GM23338 (cell line): ENCODE data around the gene ZNF223.

Source experiments
- CREB1 ChIP-seq: fragments of 250-450 bp; sonication (Bioruptor Pico); IDR thresholded peaks from 2 replicates; pipeline ENCODE4 v1.5.0; 2020; ENCODE audit warnings: low read depth, mild to moderate bottlenecking, moderate library complexity
- CTCF ChIP-seq, 2 experiments: fragments of 200-600 bp in 1 of 2; sonication (generic) in 1 of 2; conservative IDR thresholded peaks; 2 replicates each; pipeline versions ENCODE4 v1.5.1 to v1.6.1; 2016 to 2017; ENCODE audit warnings: antibody characterized with exemption in 2 of 2, low read depth in 2 of 2, mild to moderate bottlenecking in 2 of 2, moderate library complexity in 1 of 2
- ETS1 ChIP-seq: IDR thresholded peaks from 2 replicates; pipeline ENCODE4 v1.6.1; 2016; ENCODE audit warnings: antibody characterized with exemption
- EZH2 ChIP-seq: fragments of 200-600 bp; sonication (generic); IDR thresholded peaks from one replicate; pipeline ENCODE4 v1.8.0; 2017; ENCODE audit warnings: antibody characterized with exemption, mild to moderate bottlenecking, low read depth; ENCODE audit not compliant: unreplicated experiment
- POLR2AphosphoS5 ChIP-seq: IDR thresholded peaks from 2 replicates; pipeline ENCODE4 v1.6.1; 2016; ENCODE audit warnings: antibody characterized with exemption, low read depth
- REST ChIP-seq: IDR thresholded peaks from one replicate; pipeline ENCODE4 v1.6.1; 2018; ENCODE audit warnings: antibody characterized with exemption; ENCODE audit not compliant: unreplicated experiment
- ZNF114 ChIP-seq: fragments of 250-450 bp; sonication (Bioruptor Pico); IDR thresholded peaks from 2 replicates; pipeline ENCODE4 v1.5.0; 2020; ENCODE audit warnings: mild to moderate bottlenecking, moderate library complexity
- ZNF331 ChIP-seq: fragments of 250-450 bp; sonication (Bioruptor Pico); IDR thresholded peaks from 2 replicates; pipeline ENCODE4 v1.5.0; 2020; ENCODE audit warnings: low read depth, mild to moderate bottlenecking, moderate library complexity

GRCh38 chr19:44071824-44072542 lies 20.1 kb downstream of the ZNF223 start, which contains the start of gene ZNF284:
- TF ChIP-seq ZNF331 (CRISPR knock-in tag): no peak
- TF ChIP-seq CTCF (conservative IDR thresholded peaks at IDR 0.05; ENCODE audit: low read depth in 2 of 2): no peak
- TF ChIP-seq CREB1 (CRISPR knock-in tag): peak; percentile 76
- TF ChIP-seq REST: no peak
- TF ChIP-seq ETS1: peak; percentile 98
- no peak for TF ChIP-seq EZH2
- TF ChIP-seq ZNF114: no peak
- peak; percentile 77 for TF ChIP-seq POLR2AphosphoS5
